Neural crest cell (in vitro differentiated cells): Measurements from ENCODE around the gene TTC39A. TPM values are rescaled to one million over a fixed set of nuclear protein-coding genes. Genes with fewer than 3 reads are reported as not detected.

Experiments
- DNase-seq: peaks from one replicate; pipeline ENCODE4 v3.0.0; 2021; ENCODE audit warnings: low read depth, mixed read lengths, low spot score
- H3K27ac Mint-ChIP-seq: one replicate; pipeline ENCODE4 v1.8.0; 2021; ENCODE audit warnings: mild to moderate bottlenecking, mixed read lengths; ENCODE audit not compliant: unreplicated experiment
- H3K27me3 Mint-ChIP-seq: 2 replicates; pipeline ENCODE4 v1.8.0; 2021; ENCODE audit warnings: low read depth, mild to moderate bottlenecking, mixed read lengths
- H3K36me3 Mint-ChIP-seq: 2 replicates; pipeline ENCODE4 v1.8.0; 2021; ENCODE audit warnings: low read depth, mild to moderate bottlenecking, mixed read lengths
- H3K4me1 Mint-ChIP-seq: 2 replicates; pipeline ENCODE4 v1.8.0; 2021; ENCODE audit warnings: mixed read lengths
- H3K4me3 Mint-ChIP-seq: one replicate; pipeline ENCODE4 v1.8.0; 2021; ENCODE audit warnings: mild to moderate bottlenecking, mixed read lengths
- H3K9me3 Mint-ChIP-seq: 2 replicates; pipeline ENCODE4 v1.8.0; 2021; ENCODE audit warnings: mixed read lengths
- CTCF ChIP-seq: fragments of 200-600 bp; sonication (generic); conservative IDR thresholded peaks from 2 replicates; pipeline ENCODE4 v1.5.0; 2021; ENCODE audit warnings: antibody characterized with exemption, mild to moderate bottlenecking
- total RNA-seq: library from RNA; stranded (reverse); gene quantifications from 2 replicates; pipeline ENCODE4 v1.2.1, GENCODE V29; 2021

The TTC39A gene
- total RNA-seq, 1 donor from 2014 or later: 1.7 TPM

GRCh38 chr1:51241119-51241518, 89.2 kb downstream of the TTC39A start:
- Mint-ChIP-seq H3K4me1 (peaks cover 26% of the 10 kb centered on the region), H3K27ac (no peak overlapping the region), H3K9me3 (no peaks in the 10 kb centered on the region), H3K27me3 (no peaks in the 10 kb centered on the region), H3K36me3 (no peaks in the 10 kb centered on the region), H3K4me3 (peak overlapping the region; percentile 18)
- TF ChIP-seq CTCF: no peak
- DNase-seq: no peak

- H3K4me3 Mint-ChIP-seq: peak overlapping the region; percentile 76
- H3K36me3 Mint-ChIP-seq: no peaks in the 10 kb centered on the region
- no peaks in the 10 kb centered on the region for H3K27me3 Mint-ChIP-seq
- H3K27ac Mint-ChIP-seq: peak overlapping the region; percentile 32
- DNase-seq: no peak
- H3K9me3 Mint-ChIP-seq: no peaks in the 10 kb centered on the region
- no peak for TF ChIP-seq CTCF
- peaks cover 35% of the 10 kb centered on the region for H3K4me1 Mint-ChIP-seq
Observed at GRCh38 chr1:51240084-51240483, 90.3 kb downstream of the TTC39A start.

DNA sequence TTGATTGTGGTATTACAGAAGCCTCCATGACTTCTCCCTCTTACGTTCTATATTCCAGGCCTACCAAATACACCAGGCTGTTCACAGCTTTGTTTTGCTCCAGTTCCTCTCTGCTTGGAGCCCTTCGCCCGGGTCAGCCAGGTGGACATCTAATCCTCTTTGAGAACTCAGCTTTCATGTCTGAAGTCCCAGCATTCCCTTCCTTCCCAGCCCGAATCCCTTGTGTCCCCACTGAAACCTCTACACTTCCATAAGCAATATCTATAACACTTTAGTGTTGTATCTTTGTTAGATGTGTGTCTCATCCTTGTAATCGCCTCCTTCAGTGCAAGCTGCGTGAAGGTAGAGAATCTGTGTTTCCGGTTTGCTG, 92.3 kb downstream of the TTC39A start:
- no peak for TF ChIP-seq CTCF
- DNase-seq: no peak
- no peak overlapping the region for H3K4me3 Mint-ChIP-seq
- H3K4me1 Mint-ChIP-seq: peaks cover 32% of the 10 kb centered on the region
- no peaks in the 10 kb centered on the region for H3K27me3 Mint-ChIP-seq
- no peaks in the 10 kb centered on the region for H3K9me3 Mint-ChIP-seq
- no peak overlapping the region for H3K27ac Mint-ChIP-seq
- no peaks in the 10 kb centered on the region for H3K36me3 Mint-ChIP-seq

GRCh38 chr1:51237351-51238033, 92.9 kb downstream of the TTC39A start:
- Mint-ChIP-seq H3K4me1 (peaks cover 29% of the 10 kb centered on the region), H3K27me3 (no peaks in the 10 kb centered on the region)
- no peak for DNase-seq

More at GRCh38 chr1:51237351-51238033, 92.9 kb downstream of the TTC39A start:
- H3K27ac Mint-ChIP-seq: no peak overlapping the region
- H3K9me3 Mint-ChIP-seq: no peaks in the 10 kb centered on the region
- no peaks in the 10 kb centered on the region for H3K36me3 Mint-ChIP-seq
- TF ChIP-seq CTCF: no peak
- H3K4me3 Mint-ChIP-seq: no peak overlapping the region

Other genes starting within 250 kb of the TTC39A start
- not detected in 2 replicates for gene C1orf185, start 228.3 kb downstream of the TTC39A start, total RNA-seq
- 44.5 and 45.2 TPM in 2 replicates for gene RNF11, start 94.3 kb downstream of the TTC39A start, total RNA-seq
- gene EPS15, start 188.7 kb upstream of the TTC39A start, total RNA-seq: 41.3 and 41.6 TPM in 2 replicates